HG03432 (cell line): ENCODE data around the gene TDRKH.
"Not testable (repeated sequence)": the region's sequence is repeated elsewhere in the genome, so short reads cannot be mapped to it uniquely, and the experiment has no call there.

Source experiments
- ATAC-seq: cut with Tn5 transposase; IDR thresholded peaks from one replicate; pipeline ENCODE4 v1.9.1; 2021; ENCODE audit warnings: mild to moderate bottlenecking, moderate library complexity; ENCODE audit not compliant: unreplicated experiment

TDRKH gene

DNA sequence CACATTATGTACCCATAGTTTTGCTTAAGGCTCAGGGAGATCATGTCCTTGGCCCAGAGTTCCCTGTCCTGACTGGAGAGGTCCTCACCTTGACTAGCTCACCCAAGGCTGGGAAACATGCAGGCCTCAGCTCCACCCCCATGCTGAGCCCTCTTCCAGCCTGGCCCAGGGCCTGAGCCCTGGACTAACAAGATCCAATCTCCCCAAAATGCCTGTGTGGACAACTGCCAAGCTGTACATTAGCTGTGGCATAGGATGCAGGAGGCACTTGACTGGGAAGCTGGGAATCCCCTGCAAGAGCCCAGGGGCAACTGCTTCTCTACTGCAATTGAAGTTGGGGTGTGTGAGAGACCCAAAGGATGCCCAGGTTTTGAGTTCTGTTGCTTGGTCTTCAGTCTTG lies 12.9 kb upstream of the TDRKH start:
- ATAC-seq: no peak

DNA sequence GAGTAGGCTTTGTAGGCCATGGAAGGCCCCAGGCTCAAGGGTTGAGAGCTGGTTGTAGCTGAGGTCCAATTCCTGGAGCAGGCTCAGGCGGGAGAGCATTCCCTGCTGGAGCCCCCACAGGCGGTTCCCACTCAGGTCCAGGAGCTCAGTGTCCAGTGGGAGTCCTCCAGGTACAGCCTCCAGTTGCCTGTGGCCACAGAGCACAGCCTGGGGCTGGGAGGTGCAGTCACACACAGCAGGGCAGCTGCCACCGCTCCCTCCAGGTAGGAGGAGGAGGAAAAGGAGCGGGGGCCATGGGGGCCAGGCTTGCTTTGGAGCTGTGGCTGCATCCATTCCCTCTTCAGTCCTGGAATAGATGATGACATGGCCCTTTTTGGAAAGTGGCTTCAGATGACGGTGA lies 12.1 kb upstream of the TDRKH start:
- no peak for ATAC-seq

DNA sequence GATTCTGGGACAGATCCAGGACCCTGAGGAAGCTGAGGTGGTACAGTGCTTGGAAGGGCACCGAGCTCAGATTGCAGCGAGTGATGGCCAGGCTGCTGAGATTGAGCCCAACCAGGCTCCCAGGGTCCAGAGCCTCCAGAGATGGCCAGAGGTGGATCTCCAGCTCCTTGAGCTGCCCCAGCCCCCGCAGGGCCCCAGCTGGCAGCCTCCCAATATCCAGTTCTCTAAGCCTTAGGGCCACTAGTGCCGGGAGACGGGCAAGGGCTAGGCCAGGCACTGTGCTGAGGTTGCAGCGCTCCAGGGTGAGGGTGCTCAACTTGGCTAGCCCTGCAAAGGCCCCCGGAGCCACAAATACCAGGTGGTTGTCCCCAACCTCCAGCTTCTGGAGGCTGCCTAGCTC lies 11.5 kb upstream of the TDRKH start:
- no peak for ATAC-seq

DNA sequence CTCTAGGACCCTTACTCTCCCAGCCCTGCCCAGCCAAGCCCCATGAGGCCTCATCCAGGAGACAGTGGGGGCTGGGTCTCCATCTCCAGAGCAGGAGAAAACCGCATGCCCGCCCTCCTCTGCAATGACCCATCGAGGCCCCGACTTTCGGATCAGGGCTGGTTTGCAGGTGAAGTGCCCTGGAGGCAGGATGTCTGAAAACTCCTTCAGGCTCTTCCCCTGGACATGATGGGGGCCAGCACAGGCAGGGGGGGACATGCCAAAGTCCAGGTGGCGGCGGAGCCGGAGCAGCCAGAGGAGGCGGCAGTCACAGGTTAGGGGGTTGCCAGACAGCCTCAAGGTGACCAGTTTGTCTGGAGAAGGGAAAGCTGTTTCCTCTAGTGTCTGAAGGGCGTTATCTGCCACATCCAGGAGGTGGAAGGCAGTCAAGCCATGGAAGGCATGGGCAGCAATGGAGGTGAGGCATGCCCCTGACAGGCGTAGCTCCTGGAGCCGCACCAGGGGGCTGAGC lies 11.1 kb upstream of the TDRKH start:
- ATAC-seq: no peak

DNA sequence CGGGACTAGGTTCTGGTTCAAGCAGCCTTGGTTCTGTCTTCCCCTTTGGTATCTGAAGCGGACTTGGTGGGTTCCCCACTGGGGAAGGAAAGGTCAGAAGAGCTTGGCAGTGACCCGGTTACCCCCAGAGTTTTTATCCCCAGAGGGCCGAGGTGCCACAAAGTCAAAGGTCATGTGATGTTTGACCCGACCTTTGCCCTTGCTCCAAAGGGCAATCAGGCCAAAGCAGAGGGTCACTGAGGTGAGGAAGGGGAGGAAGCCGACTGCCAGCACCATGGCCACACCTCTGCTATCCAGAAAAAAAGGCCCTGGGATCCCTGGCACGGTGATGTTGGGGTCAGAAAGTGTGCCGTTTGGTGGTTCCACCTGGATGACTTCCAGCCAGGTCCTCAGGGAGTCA lies 10.5 kb upstream of the TDRKH start:
- no peak for ATAC-seq

GRCh38 chr1:151799179-151800022 lies 9.1 kb upstream of the TDRKH start:
- no peak for ATAC-seq

DNA sequence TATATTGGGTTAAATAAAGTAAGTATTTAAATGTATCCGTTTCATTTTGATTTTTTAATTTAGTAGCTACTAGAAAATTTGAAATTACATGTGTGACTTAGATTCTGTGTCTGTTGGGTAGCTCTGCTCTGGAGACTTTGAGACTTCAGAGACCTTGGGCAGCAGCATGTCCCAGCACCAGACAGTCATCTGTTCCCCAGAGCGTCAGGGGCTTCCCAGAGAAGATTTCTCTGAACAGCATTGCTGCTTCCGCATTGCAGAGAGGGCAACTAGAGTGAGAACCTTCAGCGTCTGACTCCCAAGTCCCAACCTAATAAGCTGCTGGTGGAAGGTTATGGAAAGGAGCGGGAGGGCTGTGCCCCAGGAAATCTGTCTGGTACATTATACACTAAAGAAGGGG lies 8.3 kb upstream of the TDRKH start:
- no peak for ATAC-seq

GRCh38 chr1:151790940-151791651 lies 796 bp upstream of the TDRKH start:
- no peak for ATAC-seq

- ATAC-seq: no peak
Observed at GRCh38 chr1:151787689-151788088, 2.6 kb downstream of the TDRKH start.

- no peak for ATAC-seq
Observed at GRCh38 chr1:151783796-151784195, 6.5 kb downstream of the TDRKH start.

- no peak for ATAC-seq
Observed at GRCh38 chr1:151782741-151783140, 7.6 kb downstream of the TDRKH start.

- ATAC-seq: not testable (repeated sequence)
Observed at GRCh38 chr1:151782026-151782425, 8.3 kb downstream of the TDRKH start.

GRCh38 chr1:151780736-151781135 lies 9.6 kb downstream of the TDRKH start:
- ATAC-seq: not testable (repeated sequence)

- no peak for ATAC-seq
Observed at GRCh38 chr1:151779852-151780251, 10.4 kb downstream of the TDRKH start.

DNA sequence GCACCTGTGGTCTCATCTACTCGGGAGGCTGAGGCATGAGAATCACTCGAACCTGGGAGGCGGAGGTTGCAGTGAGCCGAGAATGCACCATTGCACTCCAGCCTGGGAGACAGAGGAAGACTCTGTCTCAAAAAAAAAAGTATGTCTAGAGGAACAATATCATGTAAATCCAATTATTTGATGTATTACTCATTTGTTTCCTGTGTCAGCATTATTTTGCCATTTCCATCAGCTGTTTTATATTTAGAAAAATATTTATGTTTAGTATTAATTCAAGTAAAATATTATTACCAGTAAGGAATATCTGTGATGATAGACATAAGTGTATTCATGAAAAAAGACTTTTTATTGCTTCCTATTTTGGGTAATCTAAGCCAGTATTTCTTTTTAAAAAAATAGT lies 13.0 kb downstream of the TDRKH start:
- no peak for ATAC-seq

DNA sequence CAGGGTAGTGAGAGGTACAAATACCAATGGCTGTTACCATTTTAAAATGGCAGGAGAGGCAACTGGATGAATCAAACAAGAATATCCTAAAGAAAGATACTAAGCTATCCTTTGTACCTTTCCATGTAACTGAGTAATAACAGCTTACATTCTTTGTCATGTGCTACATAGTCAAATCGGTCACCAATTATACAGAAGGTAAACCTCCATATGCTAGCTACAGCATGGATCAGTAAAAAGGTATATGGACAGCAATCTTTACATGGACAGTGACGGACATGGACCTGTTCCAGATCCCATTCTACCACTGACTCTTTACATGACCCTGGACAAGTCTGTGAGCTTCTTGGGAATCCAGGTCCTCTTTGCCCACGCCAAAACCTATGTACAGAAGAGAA lies 13.6 kb downstream of the TDRKH start:
- no peak for ATAC-seq

- ATAC-seq: no peak
Observed at GRCh38 chr1:151775894-151776664, 14.2 kb downstream of the TDRKH start.

DNA sequence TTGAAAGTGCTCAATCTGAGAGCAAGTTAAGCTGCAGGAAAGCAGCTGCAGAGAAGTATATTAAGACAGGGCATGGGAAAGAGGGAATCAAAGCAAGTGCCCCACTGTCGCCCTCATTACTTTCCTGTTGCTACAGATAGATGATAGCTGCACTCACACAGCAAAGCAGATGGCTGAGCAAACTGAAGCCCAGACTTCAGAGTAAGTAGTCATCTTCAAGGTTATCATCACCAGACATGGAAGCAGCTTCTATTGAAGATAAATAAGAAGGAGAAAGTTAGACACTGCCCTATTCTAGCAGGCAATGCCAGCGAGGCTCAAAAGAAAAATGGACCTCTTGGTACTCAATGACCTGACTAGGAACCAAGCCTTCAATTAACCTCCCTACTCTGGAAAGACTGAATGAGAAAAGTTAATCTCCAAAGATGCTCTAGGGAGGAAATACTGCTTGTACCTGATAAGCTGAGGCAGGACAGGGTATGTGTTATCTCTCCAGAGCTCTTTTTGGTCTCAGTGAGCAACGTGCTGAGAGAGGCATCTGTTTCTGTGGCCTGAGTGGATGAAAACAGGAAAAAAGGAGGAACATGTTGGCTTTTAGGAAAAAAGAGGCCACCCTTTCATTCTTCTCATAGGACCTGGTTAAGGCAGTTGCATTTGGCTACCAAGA lies 15.9 kb downstream of the TDRKH start:
- ATAC-seq: no peak

- no peak for ATAC-seq
Observed at GRCh38 chr1:151773702-151774101, 16.6 kb downstream of the TDRKH start.

- ATAC-seq: not testable (repeated sequence)
Observed at GRCh38 chr1:151769270-151769669, 21.0 kb downstream of the TDRKH start.
